SK-N-SH (cell line): Measurements from ENCODE around the gene DACH1. TPM values are rescaled to one million over a fixed set of nuclear protein-coding genes. Genes with fewer than 3 reads are reported as not detected.

Experiments
- CTCF ChIA-PET: fragments of 300-600, 350-600 bp; formaldehyde crosslinking; extraction: SDS; loops from one replicate; lab custom pipeline; 2021; lab: Yijun Ruan, JAX
- POLR2A ChIA-PET: fragments of 350-600 bp; sonication (Branson Sonifier 250); formaldehyde crosslinking; extraction: SDS; loops from one replicate; lab custom pipeline; 2020; ENCODE audit warnings: antibody characterized with exemption, inconsistent platforms; lab: Yijun Ruan, JAX
- DNase-seq: peaks from one replicate; pipeline ENCODE4 v3.0.0; 2012
- H2AFZ ChIP-seq: fragments of 200-600 bp; sonication (generic); 2 replicates; pipeline ENCODE4 v1.8.1; 2016; ENCODE audit warnings: antibody characterized with exemption, mild to moderate bottlenecking, low read depth
- H3F3A ChIP-seq: fragments of 200-600 bp; sonication (generic); replicated peaks from 2 replicates; pipeline ENCODE3; 2016; ENCODE audit warnings: antibody characterized with exemption, mild to moderate bottlenecking; ENCODE audit not compliant: insufficient read depth
- H3K27ac ChIP-seq, 2 experiments: fragments of 200-500 bp in 1 of 2; fragments of 200-600 bp in 1 of 2; sonication (Bioruptor generic) in 1 of 2; sonication (generic), shearing (Covaris generic) in 1 of 2; 2 replicates each; pipeline versions ENCODE4 v1.5.1 to v1.6.1; 2014 to 2016; ENCODE audit warnings: low read depth in 2 of 2, inconsistent platforms in 1 of 2, low read length in 1 of 2, mild to moderate bottlenecking in 1 of 2, mixed read lengths in 1 of 2
- H3K27me3 ChIP-seq: fragments of 200-600 bp; sonication (generic), shearing (Covaris generic); 2 replicates; pipeline ENCODE4 v1.6.1; 2016; ENCODE audit warnings: mixed run types; ENCODE audit not compliant: insufficient read depth
- H3K36me3 ChIP-seq, 2 experiments: fragments of 200-500 bp in 1 of 2; fragments of 200-600 bp in 1 of 2; sonication (Bioruptor generic) in 1 of 2; sonication (generic) in 1 of 2; replicated peaks in 1 of 2; 2 replicates each; pipeline versions ENCODE3 to v1.5.1; 2014 to 2016; ENCODE audit warnings: low read length in 1 of 2, mild to moderate bottlenecking in 1 of 2; ENCODE audit not compliant: insufficient read depth in 2 of 2, control insufficient read depth in 1 of 2
- H3K4me1 ChIP-seq, 2 experiments: fragments of 200-500 bp in 1 of 2; fragments of 200-600 bp in 1 of 2; sonication (Bioruptor generic) in 1 of 2; sonication (generic), shearing (Covaris generic) in 1 of 2; 2 replicates each; pipeline versions ENCODE4 v1.5.1 to v1.6.1; 2014 to 2016; ENCODE audit warnings: low read depth in 1 of 2, low read length in 1 of 2, mixed run types in 1 of 2; ENCODE audit not compliant: insufficient read depth in 2 of 2, control insufficient read depth in 1 of 2
- H3K4me2 ChIP-seq: fragments of 200-600 bp; sonication (generic), shearing (Covaris generic); 2 replicates; pipeline ENCODE4 v1.6.1; 2017; ENCODE audit warnings: mixed run types
- H3K4me3 ChIP-seq, 2 experiments: fragments of 200-500 bp in 1 of 2; fragments of 200-600 bp in 1 of 2; sonication (Bioruptor generic) in 1 of 2; sonication (generic), shearing (Covaris generic) in 1 of 2; 2 replicates each; pipeline versions ENCODE4 v1.5.1 to v1.8.1; 2014 to 2016; ENCODE audit warnings: low read depth in 2 of 2, inconsistent platforms in 1 of 2, low read length in 1 of 2, mild to moderate bottlenecking in 1 of 2, mixed read lengths in 1 of 2, moderate library complexity in 1 of 2
- H3K79me2 ChIP-seq: fragments of 200-600 bp; sonication (generic); 2 replicates; pipeline ENCODE4 v1.8.1; 2017; ENCODE audit warnings: mild to moderate bottlenecking; ENCODE audit not compliant: insufficient read depth
- H3K9ac ChIP-seq: fragments of 200-600 bp; sonication (generic); 2 replicates; pipeline ENCODE4 v1.6.1; 2017; ENCODE audit warnings: mixed run types
- H3K9me2 ChIP-seq: fragments of 200-600 bp; sonication (generic); 2 replicates; pipeline ENCODE4 v1.6.1; 2017; ENCODE audit warnings: mixed run types
- H3K9me3 ChIP-seq: fragments of 200-600 bp; sonication (generic); 2 replicates; pipeline ENCODE4 v1.6.1; 2017; ENCODE audit warnings: mixed run types, mild to moderate bottlenecking, moderate library complexity
- H4K20me1 ChIP-seq: fragments of 200-600 bp; sonication (generic); 2 replicates; pipeline ENCODE4 v1.6.1; 2017; ENCODE audit warnings: mild to moderate bottlenecking, mixed run types; ENCODE audit not compliant: insufficient read depth
- GABPA ChIP-seq: IDR thresholded peaks from 2 replicates; pipeline ENCODE4 v1.4.0; 2012; ENCODE audit warnings: low read depth, mild to moderate bottlenecking
- GATA2 ChIP-seq: sonication (generic); formaldehyde crosslinking; IDR thresholded peaks from 2 replicates; pipeline ENCODE4 v1.5.0; 2020; ENCODE audit warnings: mild to moderate bottlenecking, missing genetic modification reagents
- NRF1 ChIP-seq: IDR thresholded peaks from 2 replicates; pipeline ENCODE4 v1.6.1; 2012; ENCODE audit warnings: low read depth, mild to moderate bottlenecking, low read length
- RAD21 ChIP-seq: IDR thresholded peaks from 2 replicates; pipeline ENCODE4 v1.6.1; 2012; ENCODE audit warnings: mild to moderate bottlenecking, low read length
- RXRA ChIP-seq: IDR thresholded peaks from 2 replicates; pipeline ENCODE4 v1.4.0; 2012; ENCODE audit warnings: low read depth, mild to moderate bottlenecking, borderline replicate concordance
- SMC3 ChIP-seq: IDR thresholded peaks from 2 replicates; pipeline ENCODE4 v1.6.1; 2012; ENCODE audit warnings: low read depth, low read length, improper control_type of control experiment
- TAF1 ChIP-seq: IDR thresholded peaks from 2 replicates; pipeline ENCODE4 v1.6.1; 2012; ENCODE audit warnings: low read depth, mild to moderate bottlenecking, low read length, moderate library complexity, borderline replicate concordance
- WGBS: methylation state at CpG from one replicate; pipeline ENCODE4 v1.1.6; 2017; ENCODE audit warnings: low lambda C conversion rate; 5-methylcytosine and 5-hydroxymethylcytosine counted together
- polyA plus RNA-seq, 3 experiments: library from polyadenylated mRNA; depleted of rRNA; stranded (reverse); fragments of >200 nt; gene quantifications; 2 replicates each; pipeline ENCODE4 v1.2.3, GENCODE V29; 2012
- TF ChIP-seq, protein P1 (sequence below): fragments of 150-350 bp; IDR thresholded peaks from 2 replicates; pipeline ENCODE4 v1.6.1; 2016; ENCODE audit warnings: mild to moderate bottlenecking, low read depth, low read length
- TF ChIP-seq, protein P2 (sequence below): IDR thresholded peaks from 2 replicates; pipeline ENCODE4; 2012
- TF ChIP-seq, protein P3 (sequence below): IDR thresholded peaks from 2 replicates; pipeline ENCODE4 v1.4.0; 2012; ENCODE audit warnings: low read depth, borderline replicate concordance

The DACH1 gene
- polyA plus RNA-seq, 1 of the 3 experiments (the other 2 are of a cell fraction): 0.21 TPM

DNA sequence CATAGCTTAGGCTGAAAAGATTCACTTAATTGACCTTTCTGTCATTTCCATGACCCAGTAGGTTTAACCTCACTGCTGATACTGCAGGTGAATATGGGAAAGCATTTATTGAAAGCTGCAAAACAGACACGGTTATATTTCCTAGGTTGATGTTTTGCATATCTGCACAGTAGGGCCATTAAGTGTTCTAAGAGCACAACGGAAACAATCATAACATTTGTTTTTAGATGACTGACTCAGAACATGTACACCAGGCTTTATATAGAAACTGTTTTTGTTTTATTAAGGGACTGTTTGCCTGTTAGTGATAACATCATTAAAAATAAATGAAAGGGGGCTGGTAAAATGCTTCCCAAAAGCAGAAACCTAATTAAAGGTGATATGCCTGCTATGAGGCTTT, 367.8 kb downstream of the DACH1 start:
- no peaks in the 10 kb centered on the region for H3K9me3 ChIP-seq
- no peak for DNase-seq
- H4K20me1 ChIP-seq: no peaks in the 10 kb centered on the region
- TF ChIP-seq SMC3: no peak
- TF ChIP-seq, protein P1, sequence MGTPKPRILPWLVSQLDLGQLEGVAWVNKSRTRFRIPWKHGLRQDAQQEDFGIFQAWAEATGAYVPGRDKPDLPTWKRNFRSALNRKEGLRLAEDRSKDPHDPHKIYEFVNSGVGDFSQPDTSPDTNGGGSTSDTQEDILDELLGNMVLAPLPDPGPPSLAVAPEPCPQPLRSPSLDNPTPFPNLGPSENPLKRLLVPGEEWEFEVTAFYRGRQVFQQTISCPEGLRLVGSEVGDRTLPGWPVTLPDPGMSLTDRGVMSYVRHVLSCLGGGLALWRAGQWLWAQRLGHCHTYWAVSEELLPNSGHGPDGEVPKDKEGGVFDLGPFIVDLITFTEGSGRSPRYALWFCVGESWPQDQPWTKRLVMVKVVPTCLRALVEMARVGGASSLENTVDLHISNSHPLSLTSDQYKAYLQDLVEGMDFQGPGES: no peak
- TF ChIP-seq NRF1: no peak
- TF ChIP-seq TAF1: no peak
- TF ChIP-seq, protein P2, sequence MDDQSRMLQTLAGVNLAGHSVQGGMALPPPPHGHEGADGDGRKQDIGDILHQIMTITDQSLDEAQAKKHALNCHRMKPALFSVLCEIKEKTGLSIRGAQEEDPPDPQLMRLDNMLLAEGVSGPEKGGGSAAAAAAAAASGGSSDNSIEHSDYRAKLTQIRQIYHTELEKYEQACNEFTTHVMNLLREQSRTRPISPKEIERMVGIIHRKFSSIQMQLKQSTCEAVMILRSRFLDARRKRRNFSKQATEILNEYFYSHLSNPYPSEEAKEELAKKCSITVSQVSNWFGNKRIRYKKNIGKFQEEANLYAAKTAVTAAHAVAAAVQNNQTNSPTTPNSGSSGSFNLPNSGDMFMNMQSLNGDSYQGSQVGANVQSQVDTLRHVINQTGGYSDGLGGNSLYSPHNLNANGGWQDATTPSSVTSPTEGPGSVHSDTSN: no peak
- TF ChIP-seq RXRA: no peak
- peak; percentile 13; the same call in 1 of the 2 replicates for TF ChIP-seq GATA2 (CRISPR knock-in tag)
- TF ChIP-seq, protein P3, sequence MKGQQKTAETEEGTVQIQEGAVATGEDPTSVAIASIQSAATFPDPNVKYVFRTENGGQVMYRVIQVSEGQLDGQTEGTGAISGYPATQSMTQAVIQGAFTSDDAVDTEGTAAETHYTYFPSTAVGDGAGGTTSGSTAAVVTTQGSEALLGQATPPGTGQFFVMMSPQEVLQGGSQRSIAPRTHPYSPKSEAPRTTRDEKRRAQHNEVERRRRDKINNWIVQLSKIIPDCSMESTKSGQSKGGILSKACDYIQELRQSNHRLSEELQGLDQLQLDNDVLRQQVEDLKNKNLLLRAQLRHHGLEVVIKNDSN: no peak
- H3K36me3 ChIP-seq: no peaks in the 10 kb centered on the region
- no peaks in the 10 kb centered on the region for H3K27me3 ChIP-seq
- no peaks in the 10 kb centered on the region; a peak in 1 of 4 replicates for H3K4me1 ChIP-seq
- no peak overlapping the region for H3K4me2 ChIP-seq
- no peaks in the 10 kb centered on the region for H3F3A ChIP-seq
- H3K9me2 ChIP-seq: no peaks in the 10 kb centered on the region
- H3K4me3 ChIP-seq: no peak overlapping the region
- 62% methylated on average over 2 of the region's 2 CpGs for WGBS
- CTCF ChIA-PET: no interaction called here
- no peak overlapping the region for H3K9ac ChIP-seq
- POLR2A ChIA-PET: no interaction called here
- no peak overlapping the region for H2AFZ ChIP-seq
- H3K79me2 ChIP-seq: no peaks in the 10 kb centered on the region
- no peak overlapping the region for H3K27ac ChIP-seq

DNA sequence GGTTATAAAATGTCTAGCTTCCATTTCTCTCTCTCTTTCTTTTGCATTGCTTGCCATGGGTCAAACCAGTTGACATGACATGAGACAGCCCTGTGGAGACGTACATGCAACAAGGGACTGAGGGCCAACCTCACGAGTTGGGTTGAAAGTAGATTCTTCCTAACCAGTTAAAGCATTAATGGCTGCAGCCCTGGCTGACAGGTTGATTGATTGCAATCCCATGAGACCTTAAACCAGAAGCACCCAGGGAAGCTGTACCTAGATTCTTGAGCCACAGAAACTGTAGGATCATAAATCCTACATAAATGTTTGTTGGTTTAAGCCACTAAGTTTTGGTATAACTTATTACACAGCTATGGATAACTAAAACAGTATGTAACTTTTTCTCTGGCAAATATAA, 373.8 kb downstream of the DACH1 start:
- ChIA-PET POLR2A (no interaction called here), CTCF (interaction anchor here (0.7 to 0.9 kb wide), 2 partner anchors 58 to 884 kb away, joined by 3 read pairs; no protein-coding TSS in a partner anchor)
- DNase-seq: no peak
- Histone ChIP-seq H3K4me2 (no peak overlapping the region), H3K27ac (no peak overlapping the region), H3K36me3 (no peaks in the 10 kb centered on the region), H2AFZ (no peak overlapping the region), H3F3A (no peaks in the 10 kb centered on the region), H3K4me1 (no peaks in the 10 kb centered on the region), H3K79me2 (no peaks in the 10 kb centered on the region), H3K9me3 (no peaks in the 10 kb centered on the region), H3K27me3 (no peaks in the 10 kb centered on the region), H3K9me2 (no peaks in the 10 kb centered on the region), H4K20me1 (no peaks in the 10 kb centered on the region), H3K9ac (no peak overlapping the region), H3K4me3 (no peak overlapping the region)
- 74% methylated on average over 2 of the region's 2 CpGs for WGBS
- TF ChIP-seq RAD21: no peak
- TF ChIP-seq GABPA: no peak
- no peak for TF ChIP-seq TAF1
